ENCODE measurements around the gene SGCE. TPM values are rescaled to one million over a fixed set of nuclear protein-coding genes. Genes with fewer than 3 reads are reported as not detected.

The SGCE gene
- total and polyA plus RNA-seq, 2 experiments from 2014 or later: 46.1 to 54.8 TPM

DNA sequence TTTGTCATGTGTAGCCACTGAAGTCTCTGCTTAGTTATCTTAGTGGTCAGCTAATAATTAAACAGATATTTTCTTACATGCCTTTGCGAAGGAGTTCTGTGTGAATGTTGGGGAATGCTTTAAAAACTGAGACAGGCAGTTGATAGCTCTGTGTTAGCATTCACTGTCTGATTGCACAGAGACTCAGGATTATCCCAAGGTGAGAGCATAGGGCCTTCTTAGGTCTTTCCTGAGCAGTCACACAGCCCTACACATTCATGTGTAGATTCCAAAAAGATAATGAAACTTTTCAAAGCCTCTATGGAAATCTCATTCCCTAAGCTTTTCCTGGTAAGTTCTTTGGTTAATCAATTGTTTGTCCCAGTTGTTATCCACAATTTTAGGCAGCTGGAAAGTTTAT lies 78.6 kb downstream of the SGCE start:
- Histone ChIP-seq H3K4me1 (ENCODE audit: insufficient read depth) (no peaks in the 10 kb centered on the region), H3K27ac (ENCODE audit: low read depth) (no peak overlapping the region), H3K79me2 (replicated peaks; ENCODE audit: insufficient read depth) (no peaks in the 10 kb centered on the region), H2AFZ (no peak overlapping the region), H3K9me2 (ENCODE audit: insufficient read depth) (no peaks in the 10 kb centered on the region), H3K27me3 (ENCODE audit: insufficient read depth) (no peaks in the 10 kb centered on the region), H4K20me1 (replicated peaks; ENCODE audit: insufficient read depth) (no peaks in the 10 kb centered on the region), H3K4me3 (no peak overlapping the region), H3K36me3 (ENCODE audit: insufficient read depth) (peaks cover 6% of the 10 kb centered on the region; the same call in 1 of the 2 replicates), H3K4me2 (no peak overlapping the region; the same call in 1 of the 2 replicates), H3F3A (replicated peaks; ENCODE audit: low read depth) (no peaks in the 10 kb centered on the region)
- no peak overlapping the region for H3K4me3 Mint-ChIP-seq
- DNase-seq (ENCODE audit: low spot score) (no peak), ATAC-seq (peak; percentile 84)
- no peaks in the 10 kb centered on the region for H3K27me3 Mint-ChIP-seq (ENCODE audit: insufficient read depth, low read depth, poor library complexity)
- H3K36me3 Mint-ChIP-seq (ENCODE audit: low read depth): peaks cover 36% of the 10 kb centered on the region
- TF ChIP-seq REST (IDR thresholded peaks at IDR 0.05; ENCODE audit: unreplicated experiment): no peak
- no peak for TF ChIP-seq NANOG (IDR thresholded peaks at IDR 0.05; ENCODE audit: borderline replicate concordance)
- TF ChIP-seq JUNB (IDR thresholded peaks at IDR 0.05; ENCODE audit: unreplicated experiment): no peak
- TF ChIP-seq POLR2AphosphoS5 (IDR thresholded peaks at IDR 0.05; ENCODE audit: low read depth): no peak
- TF ChIP-seq, protein P1, sequence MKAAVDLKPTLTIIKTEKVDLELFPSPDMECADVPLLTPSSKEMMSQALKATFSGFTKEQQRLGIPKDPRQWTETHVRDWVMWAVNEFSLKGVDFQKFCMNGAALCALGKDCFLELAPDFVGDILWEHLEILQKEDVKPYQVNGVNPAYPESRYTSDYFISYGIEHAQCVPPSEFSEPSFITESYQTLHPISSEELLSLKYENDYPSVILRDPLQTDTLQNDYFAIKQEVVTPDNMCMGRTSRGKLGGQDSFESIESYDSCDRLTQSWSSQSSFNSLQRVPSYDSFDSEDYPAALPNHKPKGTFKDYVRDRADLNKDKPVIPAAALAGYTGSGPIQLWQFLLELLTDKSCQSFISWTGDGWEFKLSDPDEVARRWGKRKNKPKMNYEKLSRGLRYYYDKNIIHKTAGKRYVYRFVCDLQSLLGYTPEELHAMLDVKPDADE (IDR thresholded peaks at IDR 0.05): no peak
- no peak for TF ChIP-seq EZH2phosphoT487 (IDR thresholded peaks at IDR 0.05; ENCODE audit: unreplicated experiment)
- TF ChIP-seq, protein P2, sequence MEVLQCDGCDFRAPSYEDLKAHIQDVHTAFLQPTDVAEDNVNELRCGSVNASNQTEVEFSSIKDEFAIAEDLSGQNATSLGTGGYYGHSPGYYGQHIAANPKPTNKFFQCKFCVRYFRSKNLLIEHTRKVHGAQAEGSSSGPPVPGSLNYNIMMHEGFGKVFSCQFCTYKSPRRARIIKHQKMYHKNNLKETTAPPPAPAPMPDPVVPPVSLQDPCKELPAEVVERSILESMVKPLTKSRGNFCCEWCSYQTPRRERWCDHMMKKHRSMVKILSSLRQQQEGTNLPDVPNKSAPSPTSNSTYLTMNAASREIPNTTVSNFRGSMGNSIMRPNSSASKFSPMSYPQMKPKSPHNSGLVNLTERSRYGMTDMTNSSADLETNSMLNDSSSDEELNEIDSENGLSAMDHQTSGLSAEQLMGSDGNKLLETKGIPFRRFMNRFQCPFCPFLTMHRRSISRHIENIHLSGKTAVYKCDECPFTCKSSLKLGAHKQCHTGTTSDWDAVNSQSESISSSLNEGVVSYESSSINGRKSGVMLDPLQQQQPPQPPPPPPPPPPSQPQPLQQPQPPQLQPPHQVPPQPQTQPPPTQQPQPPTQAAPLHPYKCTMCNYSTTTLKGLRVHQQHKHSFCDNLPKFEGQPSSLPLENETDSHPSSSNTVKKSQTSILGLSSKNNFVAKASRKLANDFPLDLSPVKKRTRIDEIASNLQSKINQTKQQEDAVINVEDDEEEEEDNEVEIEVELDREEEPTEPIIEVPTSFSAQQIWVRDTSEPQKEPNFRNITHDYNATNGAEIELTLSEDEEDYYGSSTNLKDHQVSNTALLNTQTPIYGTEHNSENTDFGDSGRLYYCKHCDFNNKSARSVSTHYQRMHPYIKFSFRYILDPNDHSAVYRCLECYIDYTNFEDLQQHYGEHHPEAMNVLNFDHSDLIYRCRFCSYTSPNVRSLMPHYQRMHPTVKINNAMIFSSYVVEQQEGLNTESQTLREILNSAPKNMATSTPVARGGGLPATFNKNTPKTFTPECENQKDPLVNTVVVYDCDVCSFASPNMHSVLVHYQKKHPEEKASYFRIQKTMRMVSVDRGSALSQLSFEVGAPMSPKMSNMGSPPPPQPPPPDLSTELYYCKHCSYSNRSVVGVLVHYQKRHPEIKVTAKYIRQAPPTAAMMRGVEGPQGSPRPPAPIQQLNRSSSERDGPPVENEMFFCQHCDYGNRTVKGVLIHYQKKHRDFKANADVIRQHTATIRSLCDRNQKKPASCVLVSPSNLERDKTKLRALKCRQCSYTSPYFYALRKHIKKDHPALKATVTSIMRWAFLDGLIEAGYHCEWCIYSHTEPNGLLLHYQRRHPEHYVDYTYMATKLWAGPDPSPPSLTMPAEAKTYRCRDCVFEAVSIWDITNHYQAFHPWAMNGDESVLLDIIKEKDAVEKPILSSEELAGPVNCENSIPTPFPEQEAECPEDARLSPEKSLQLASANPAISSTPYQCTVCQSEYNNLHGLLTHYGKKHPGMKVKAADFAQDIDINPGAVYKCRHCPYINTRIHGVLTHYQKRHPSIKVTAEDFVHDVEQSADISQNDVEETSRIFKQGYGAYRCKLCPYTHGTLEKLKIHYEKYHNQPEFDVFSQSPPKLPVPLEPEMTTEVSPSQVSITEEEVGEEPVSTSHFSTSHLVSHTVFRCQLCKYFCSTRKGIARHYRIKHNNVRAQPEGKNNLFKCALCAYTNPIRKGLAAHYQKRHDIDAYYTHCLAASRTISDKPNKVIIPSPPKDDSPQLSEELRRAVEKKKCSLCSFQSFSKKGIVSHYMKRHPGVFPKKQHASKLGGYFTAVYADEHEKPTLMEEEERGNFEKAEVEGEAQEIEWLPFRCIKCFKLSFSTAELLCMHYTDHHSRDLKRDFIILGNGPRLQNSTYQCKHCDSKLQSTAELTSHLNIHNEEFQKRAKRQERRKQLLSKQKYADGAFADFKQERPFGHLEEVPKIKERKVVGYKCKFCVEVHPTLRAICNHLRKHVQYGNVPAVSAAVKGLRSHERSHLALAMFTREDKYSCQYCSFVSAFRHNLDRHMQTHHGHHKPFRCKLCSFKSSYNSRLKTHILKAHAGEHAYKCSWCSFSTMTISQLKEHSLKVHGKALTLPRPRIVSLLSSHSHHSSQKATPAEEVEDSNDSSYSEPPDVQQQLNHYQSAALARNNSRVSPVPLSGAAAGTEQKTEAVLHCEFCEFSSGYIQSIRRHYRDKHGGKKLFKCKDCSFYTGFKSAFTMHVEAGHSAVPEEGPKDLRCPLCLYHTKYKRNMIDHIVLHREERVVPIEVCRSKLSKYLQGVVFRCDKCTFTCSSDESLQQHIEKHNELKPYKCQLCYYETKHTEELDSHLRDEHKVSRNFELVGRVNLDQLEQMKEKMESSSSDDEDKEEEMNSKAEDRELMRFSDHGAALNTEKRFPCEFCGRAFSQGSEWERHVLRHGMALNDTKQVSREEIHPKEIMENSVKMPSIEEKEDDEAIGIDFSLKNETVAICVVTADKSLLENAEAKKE (CRISPR knock-in tag; IDR thresholded peaks at IDR 0.05): no peak
- TF ChIP-seq, protein P3, sequence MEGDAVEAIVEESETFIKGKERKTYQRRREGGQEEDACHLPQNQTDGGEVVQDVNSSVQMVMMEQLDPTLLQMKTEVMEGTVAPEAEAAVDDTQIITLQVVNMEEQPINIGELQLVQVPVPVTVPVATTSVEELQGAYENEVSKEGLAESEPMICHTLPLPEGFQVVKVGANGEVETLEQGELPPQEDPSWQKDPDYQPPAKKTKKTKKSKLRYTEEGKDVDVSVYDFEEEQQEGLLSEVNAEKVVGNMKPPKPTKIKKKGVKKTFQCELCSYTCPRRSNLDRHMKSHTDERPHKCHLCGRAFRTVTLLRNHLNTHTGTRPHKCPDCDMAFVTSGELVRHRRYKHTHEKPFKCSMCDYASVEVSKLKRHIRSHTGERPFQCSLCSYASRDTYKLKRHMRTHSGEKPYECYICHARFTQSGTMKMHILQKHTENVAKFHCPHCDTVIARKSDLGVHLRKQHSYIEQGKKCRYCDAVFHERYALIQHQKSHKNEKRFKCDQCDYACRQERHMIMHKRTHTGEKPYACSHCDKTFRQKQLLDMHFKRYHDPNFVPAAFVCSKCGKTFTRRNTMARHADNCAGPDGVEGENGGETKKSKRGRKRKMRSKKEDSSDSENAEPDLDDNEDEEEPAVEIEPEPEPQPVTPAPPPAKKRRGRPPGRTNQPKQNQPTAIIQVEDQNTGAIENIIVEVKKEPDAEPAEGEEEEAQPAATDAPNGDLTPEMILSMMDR (conservative IDR thresholded peaks at IDR 0.05; ENCODE audit: low read depth in 2 of 2): no peak
- no peak for TF ChIP-seq EZH2 (IDR thresholded peaks at IDR 0.05; ENCODE audit: low read depth, unreplicated experiment)
- no peak for TF ChIP-seq ZNF114 (CRISPR knock-in tag; IDR thresholded peaks at IDR 0.05)
- TF ChIP-seq STAT1 (IDR thresholded peaks at IDR 0.05; ENCODE audit: unreplicated experiment): no peak
- TF ChIP-seq CREB1 (CRISPR knock-in tag; IDR thresholded peaks at IDR 0.05; ENCODE audit: low read depth): no peak
- no peak for TF ChIP-seq ZNF331 (CRISPR knock-in tag; IDR thresholded peaks at IDR 0.05; ENCODE audit: low read depth)
- H3K27ac Mint-ChIP-seq: no peak overlapping the region
- H3K9me3 Mint-ChIP-seq: peaks cover 28% of the 10 kb centered on the region
- H3K4me1 Mint-ChIP-seq: peaks cover 8% of the 10 kb centered on the region; the same call in 2 of the 3 replicates

Measured in GM23338 (cell line).